ENCODE data around the gene RPH3AL. TPM values are rescaled to one million over a fixed set of nuclear protein-coding genes. Genes with fewer than 3 reads are reported as not detected.

The RPH3AL gene
- total and polyA plus RNA-seq, 10 of the 15 experiments (the other 5 are each of a cell fraction or from before 2014, with no cell fraction given): 0.04 to 1.2 (median 0.47) TPM; not detected in 2

DNA sequence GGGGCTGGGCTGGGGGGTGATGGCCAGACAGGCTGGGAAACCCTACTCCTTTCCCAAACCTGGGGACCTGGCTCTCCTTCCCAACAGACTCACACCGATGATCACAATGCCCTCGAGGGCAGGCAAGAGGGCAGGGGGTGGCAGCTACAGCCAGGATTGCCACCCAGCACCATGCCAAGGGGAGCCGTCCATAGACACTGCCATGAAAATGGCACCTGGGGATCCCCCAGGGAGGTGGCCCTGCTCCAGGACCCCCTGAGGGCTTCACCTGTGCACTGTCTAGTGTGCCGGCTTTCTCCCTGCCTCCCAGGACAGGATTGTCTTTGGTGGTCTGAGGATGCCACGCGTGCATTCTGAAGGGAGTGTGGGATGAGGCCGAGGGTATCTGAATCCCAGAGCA is 24.6 kb downstream of the RPH3AL start (continued):
- TF ChIP-seq, protein P1, sequence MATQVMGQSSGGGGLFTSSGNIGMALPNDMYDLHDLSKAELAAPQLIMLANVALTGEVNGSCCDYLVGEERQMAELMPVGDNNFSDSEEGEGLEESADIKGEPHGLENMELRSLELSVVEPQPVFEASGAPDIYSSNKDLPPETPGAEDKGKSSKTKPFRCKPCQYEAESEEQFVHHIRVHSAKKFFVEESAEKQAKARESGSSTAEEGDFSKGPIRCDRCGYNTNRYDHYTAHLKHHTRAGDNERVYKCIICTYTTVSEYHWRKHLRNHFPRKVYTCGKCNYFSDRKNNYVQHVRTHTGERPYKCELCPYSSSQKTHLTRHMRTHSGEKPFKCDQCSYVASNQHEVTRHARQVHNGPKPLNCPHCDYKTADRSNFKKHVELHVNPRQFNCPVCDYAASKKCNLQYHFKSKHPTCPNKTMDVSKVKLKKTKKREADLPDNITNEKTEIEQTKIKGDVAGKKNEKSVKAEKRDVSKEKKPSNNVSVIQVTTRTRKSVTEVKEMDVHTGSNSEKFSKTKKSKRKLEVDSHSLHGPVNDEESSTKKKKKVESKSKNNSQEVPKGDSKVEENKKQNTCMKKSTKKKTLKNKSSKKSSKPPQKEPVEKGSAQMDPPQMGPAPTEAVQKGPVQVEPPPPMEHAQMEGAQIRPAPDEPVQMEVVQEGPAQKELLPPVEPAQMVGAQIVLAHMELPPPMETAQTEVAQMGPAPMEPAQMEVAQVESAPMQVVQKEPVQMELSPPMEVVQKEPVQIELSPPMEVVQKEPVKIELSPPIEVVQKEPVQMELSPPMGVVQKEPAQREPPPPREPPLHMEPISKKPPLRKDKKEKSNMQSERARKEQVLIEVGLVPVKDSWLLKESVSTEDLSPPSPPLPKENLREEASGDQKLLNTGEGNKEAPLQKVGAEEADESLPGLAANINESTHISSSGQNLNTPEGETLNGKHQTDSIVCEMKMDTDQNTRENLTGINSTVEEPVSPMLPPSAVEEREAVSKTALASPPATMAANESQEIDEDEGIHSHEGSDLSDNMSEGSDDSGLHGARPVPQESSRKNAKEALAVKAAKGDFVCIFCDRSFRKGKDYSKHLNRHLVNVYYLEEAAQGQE (IDR thresholded peaks at IDR 0.05; ENCODE audit: low read depth, low read length): no peak

DNA sequence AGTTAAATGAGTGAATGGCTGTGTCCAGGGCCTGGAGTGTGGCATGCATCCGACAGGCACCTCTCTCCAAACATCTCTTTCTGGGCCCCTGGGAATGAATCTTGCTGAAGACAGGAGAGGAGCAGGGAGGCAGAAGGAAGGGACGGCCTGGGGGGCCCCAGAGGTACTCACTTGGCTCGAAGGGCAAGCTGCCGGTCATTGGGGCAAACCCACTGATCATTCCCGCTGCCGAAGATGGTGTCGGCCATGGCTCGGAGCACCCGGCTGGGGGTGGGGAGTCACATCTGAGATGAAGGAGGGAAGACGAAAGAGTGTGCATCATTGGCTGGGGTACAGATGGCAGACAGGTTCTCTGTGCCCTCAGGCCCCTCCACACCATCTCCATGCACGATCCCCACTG is 25.3 kb downstream of the RPH3AL start:
- RAD21 ChIA-PET (ENCODE audit: unreplicated experiment): no interaction called here
- no peak for DNase-seq (ENCODE audit: low read depth, low spot score)
- no peak for ATAC-seq
- intact Hi-C loops (cut with micrococcal nuclease; ENCODE audit: unreplicated experiment) (no loop called here), in situ Hi-C loops (cut with MboI) (no loop called here)
- Histone ChIP-seq H3K4me3 (no peak overlapping the region), H3K4me1 (ENCODE audit: control insufficient read depth, insufficient read depth, low read length) (no peaks in the 10 kb centered on the region), H3K9me3 (replicated peaks; ENCODE audit: control insufficient read depth, insufficient read depth, low read length) (no peaks in the 10 kb centered on the region), H3K4me2 (ENCODE audit: control insufficient read depth, insufficient read depth) (no peak overlapping the region), H3K79me2 (ENCODE audit: control insufficient read depth, insufficient read depth, low read length) (no peaks in the 10 kb centered on the region), H3K9ac (ENCODE audit: control insufficient read depth, insufficient read depth, low read length) (no peak overlapping the region), H2AFZ (ENCODE audit: control insufficient read depth, low read depth, low read length) (no peak overlapping the region), H3K27ac (ENCODE audit: control insufficient read depth, insufficient read depth) (no peak overlapping the region), H3K27me3 (replicated peaks in 1 of 2; ENCODE audit: control insufficient read depth in 2 of 2, insufficient read depth in 2 of 2, low read length in 1 of 2) (no peaks in the 10 kb centered on the region), H4K20me1 (ENCODE audit: control insufficient read depth, insufficient read depth) (no peaks in the 10 kb centered on the region), H3K36me3 (ENCODE audit: control insufficient read depth in 2 of 2, insufficient read depth in 2 of 2, low read length in 1 of 2) (no peaks in the 10 kb centered on the region)
- POLR2A ChIA-PET: no interaction called here
- FAIRE-seq: no peak
- CTCF ChIA-PET: no interaction called here
- WGBS (ENCODE audit: insufficient coverage, insufficient replicate concordance, low lambda C conversion rate, missing lambda C conversion rate): 41% methylated on average over 11 of the region's 11 CpGs
- SMC1A ChIA-PET (ENCODE audit: uncharacterized antibody, unreplicated experiment): no interaction called here
- no TSS peak for BruUV-seq (replicated peaks)
- no peak for TF ChIP-seq FOXK2 (IDR thresholded peaks at IDR 0.05)
- no peak for TF ChIP-seq EZH2 (IDR thresholded peaks at IDR 0.05; ENCODE audit: borderline replicate concordance, control insufficient read depth, low read depth, low read length)
- no peak for TF ChIP-seq SIX5 (IDR thresholded peaks at IDR 0.05; ENCODE audit: low read depth, low read length, severe bottlenecking)
- no peak for TF ChIP-seq RAD21 (IDR thresholded peaks at IDR 0.05; ENCODE audit: insufficient read depth, low read depth, low read length)
- no peak for TF ChIP-seq SIN3A (IDR thresholded peaks at IDR 0.05; ENCODE audit: low read depth, low read length)
- no peak for TF ChIP-seq CBX5 (IDR thresholded peaks at IDR 0.05; ENCODE audit: low read depth)
- TF ChIP-seq RBBP5 (conservative IDR thresholded peaks at IDR 0.05): no peak
- TF ChIP-seq, protein P2, sequence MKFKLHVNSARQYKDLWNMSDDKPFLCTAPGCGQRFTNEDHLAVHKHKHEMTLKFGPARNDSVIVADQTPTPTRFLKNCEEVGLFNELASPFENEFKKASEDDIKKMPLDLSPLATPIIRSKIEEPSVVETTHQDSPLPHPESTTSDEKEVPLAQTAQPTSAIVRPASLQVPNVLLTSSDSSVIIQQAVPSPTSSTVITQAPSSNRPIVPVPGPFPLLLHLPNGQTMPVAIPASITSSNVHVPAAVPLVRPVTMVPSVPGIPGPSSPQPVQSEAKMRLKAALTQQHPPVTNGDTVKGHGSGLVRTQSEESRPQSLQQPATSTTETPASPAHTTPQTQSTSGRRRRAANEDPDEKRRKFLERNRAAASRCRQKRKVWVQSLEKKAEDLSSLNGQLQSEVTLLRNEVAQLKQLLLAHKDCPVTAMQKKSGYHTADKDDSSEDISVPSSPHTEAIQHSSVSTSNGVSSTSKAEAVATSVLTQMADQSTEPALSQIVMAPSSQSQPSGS (IDR thresholded peaks at IDR 0.05; ENCODE audit: low read length): no peak
- TF ChIP-seq JUNB (IDR thresholded peaks at IDR 0.05): no peak
- no peak for TF ChIP-seq EGR1 (IDR thresholded peaks at IDR 0.05; ENCODE audit: borderline replicate concordance in 1 of 2, low read depth in 2 of 2, low read length in 2 of 2)
- TF ChIP-seq SUZ12 (IDR thresholded peaks at IDR 0.05; ENCODE audit: unreplicated experiment): no peak
- TF ChIP-seq KAT2A (conservative IDR thresholded peaks at IDR 0.05; ENCODE audit: control insufficient read depth, low read depth, low read length): no peak
- TF ChIP-seq, protein P3, sequence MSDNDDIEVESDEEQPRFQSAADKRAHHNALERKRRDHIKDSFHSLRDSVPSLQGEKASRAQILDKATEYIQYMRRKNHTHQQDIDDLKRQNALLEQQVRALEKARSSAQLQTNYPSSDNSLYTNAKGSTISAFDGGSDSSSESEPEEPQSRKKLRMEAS (IDR thresholded peaks at IDR 0.05; ENCODE audit: low read depth, low read length): no peak
- no peak for TF ChIP-seq IRF4 (IDR thresholded peaks at IDR 0.05; ENCODE audit: low read depth, low read length)
- TF ChIP-seq MYB (IDR thresholded peaks at IDR 0.05; ENCODE audit: borderline replicate concordance, low read depth, low read length): no peak
- TF ChIP-seq, protein P4, sequence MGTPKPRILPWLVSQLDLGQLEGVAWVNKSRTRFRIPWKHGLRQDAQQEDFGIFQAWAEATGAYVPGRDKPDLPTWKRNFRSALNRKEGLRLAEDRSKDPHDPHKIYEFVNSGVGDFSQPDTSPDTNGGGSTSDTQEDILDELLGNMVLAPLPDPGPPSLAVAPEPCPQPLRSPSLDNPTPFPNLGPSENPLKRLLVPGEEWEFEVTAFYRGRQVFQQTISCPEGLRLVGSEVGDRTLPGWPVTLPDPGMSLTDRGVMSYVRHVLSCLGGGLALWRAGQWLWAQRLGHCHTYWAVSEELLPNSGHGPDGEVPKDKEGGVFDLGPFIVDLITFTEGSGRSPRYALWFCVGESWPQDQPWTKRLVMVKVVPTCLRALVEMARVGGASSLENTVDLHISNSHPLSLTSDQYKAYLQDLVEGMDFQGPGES (IDR thresholded peaks at IDR 0.05): no peak
- no peak for TF ChIP-seq CEBPB (IDR thresholded peaks at IDR 0.05; ENCODE audit: borderline replicate concordance in 1 of 2, low read depth in 2 of 2, low read length in 2 of 2)
- no peak for TF ChIP-seq KLF5 (IDR thresholded peaks at IDR 0.05; ENCODE audit: partially characterized antibody)
